Mesenchymal stem cell (in vitro differentiated cells and primary cell): ENCODE measurements around the gene NOL4L.

Source experiments
- DNase-seq: peaks from one replicate; pipeline ENCODE4 v3.0.0-alpha.2; 2013
- H2AFZ ChIP-seq: one replicate; pipeline ENCODE4 v1.6.1; 2013; ENCODE audit warnings: low read depth, mild to moderate bottlenecking, control low read depth, inconsistent platforms, low read length, moderate library complexity
- H2AK5ac ChIP-seq: 2 replicates; pipeline ENCODE4 v1.6.1; 2013; ENCODE audit warnings: low read length, moderate library complexity, mild to moderate bottlenecking, inconsistent platforms; ENCODE audit not compliant: severe bottlenecking
- H2BK120ac ChIP-seq: one replicate; pipeline ENCODE4 v1.6.1; 2013; ENCODE audit warnings: low read depth, mild to moderate bottlenecking, inconsistent platforms, low read length, moderate library complexity
- H2BK12ac ChIP-seq, 2 experiments: one replicate each; pipeline ENCODE4 v1.6.1; 2013; ENCODE audit warnings: inconsistent platforms in 2 of 2, low read length in 2 of 2, mild to moderate bottlenecking in 2 of 2, moderate library complexity in 2 of 2, control low read depth in 1 of 2
- H2BK15ac ChIP-seq: one replicate; pipeline ENCODE4 v1.6.1; 2013; ENCODE audit warnings: mild to moderate bottlenecking, low read depth, inconsistent platforms; ENCODE audit not compliant: poor library complexity, severe bottlenecking
- H2BK5ac ChIP-seq: 2 replicates; pipeline ENCODE4 v1.6.1; 2013; ENCODE audit warnings: low read depth, mild to moderate bottlenecking, low read length, control low read depth, inconsistent platforms; ENCODE audit not compliant: poor library complexity, severe bottlenecking
- H3K14ac ChIP-seq, 2 experiments: one replicate each; pipeline ENCODE4 v1.6.1; 2013; ENCODE audit warnings: inconsistent platforms in 2 of 2, low read length in 2 of 2, control low read depth in 1 of 2, mild to moderate bottlenecking in 1 of 2, moderate library complexity in 1 of 2
- H3K18ac ChIP-seq, 2 experiments: one replicate each; pipeline ENCODE4 v1.6.1; 2013; ENCODE audit warnings: inconsistent platforms in 2 of 2, low read length in 2 of 2, control low read depth in 1 of 2, low read depth in 1 of 2, mild to moderate bottlenecking in 1 of 2
- H3K23ac ChIP-seq, 2 experiments: one replicate each; pipeline ENCODE4 v1.6.1; 2013; ENCODE audit warnings: inconsistent platforms in 2 of 2, low read length in 2 of 2, mild to moderate bottlenecking in 2 of 2, moderate library complexity in 2 of 2, control low read depth in 1 of 2
- H3K27ac ChIP-seq: 2 replicates; pipeline ENCODE4 v1.5.1; 2013; ENCODE audit warnings: mild to moderate bottlenecking, moderate library complexity, low read length, control low read depth, inconsistent platforms; ENCODE audit not compliant: poor library complexity, severe bottlenecking
- H3K27me3 ChIP-seq, 2 experiments: 2 replicates each; pipeline versions ENCODE4 v1.6.1 to v1.7.0; 2013; ENCODE audit warnings: low read length in 2 of 2, mild to moderate bottlenecking in 2 of 2, moderate library complexity in 2 of 2, control low read depth in 1 of 2, inconsistent platforms in 1 of 2; ENCODE audit not compliant: control insufficient read depth in 1 of 2, insufficient read depth in 1 of 2
- H3K36me3 ChIP-seq, 2 experiments: 2 replicates each; pipeline versions ENCODE4 v1.6.1 to v1.7.0; 2013; ENCODE audit warnings: low read length in 2 of 2, control low read depth in 1 of 2, inconsistent platforms in 1 of 2, low read depth in 1 of 2, mild to moderate bottlenecking in 1 of 2; ENCODE audit not compliant: insufficient read depth in 2 of 2, control insufficient read depth in 1 of 2
- H3K4ac ChIP-seq, 2 experiments: one replicate each; pipeline ENCODE4 v1.6.1; 2013; ENCODE audit warnings: inconsistent platforms in 2 of 2, low read length in 2 of 2, mild to moderate bottlenecking in 2 of 2, moderate library complexity in 2 of 2, control low read depth in 1 of 2, low read depth in 1 of 2
- H3K4me1 ChIP-seq: 2 replicates; pipeline ENCODE4 v1.6.1; 2013; ENCODE audit warnings: low read depth, low read length, control low read depth; ENCODE audit not compliant: control insufficient read depth, insufficient read depth
- H3K4me2 ChIP-seq: 2 replicates; pipeline ENCODE4 v1.6.1; 2013; ENCODE audit warnings: low read length, mild to moderate bottlenecking, inconsistent platforms; ENCODE audit not compliant: poor library complexity, severe bottlenecking
- H3K4me3 ChIP-seq, 2 experiments: 2 replicates each; pipeline versions ENCODE4 v1.5.1 to v1.7.0; 2013; ENCODE audit warnings: low read length in 2 of 2, mild to moderate bottlenecking in 2 of 2, control low read depth in 1 of 2, low read depth in 1 of 2; ENCODE audit not compliant: insufficient read depth in 1 of 2
- H3K79me1 ChIP-seq: replicated peaks from 2 replicates; pipeline ENCODE4 v1.6.1; 2013; ENCODE audit warnings: mild to moderate bottlenecking, control low read depth, low read length, inconsistent platforms; ENCODE audit not compliant: poor library complexity, severe bottlenecking
- H3K9ac ChIP-seq: 2 replicates; pipeline ENCODE4 v1.7.0; 2013; ENCODE audit warnings: mild to moderate bottlenecking, low read length, moderate library complexity
- H3K9me3 ChIP-seq: 2 replicates; pipeline ENCODE4 v1.7.0; 2013; ENCODE audit warnings: mild to moderate bottlenecking, low read length; ENCODE audit not compliant: control insufficient read depth
- H4K8ac ChIP-seq: one replicate; pipeline ENCODE4 v1.6.1; 2013; ENCODE audit warnings: inconsistent platforms, mild to moderate bottlenecking, low read length, moderate library complexity
- H4K91ac ChIP-seq: one replicate; pipeline ENCODE4 v1.6.1; 2013; ENCODE audit warnings: mild to moderate bottlenecking, low read length, inconsistent platforms
- WGBS: methylation state at CpG from one replicate; pipeline ENCODE4 v1.1.7; 2013; ENCODE audit warnings: mixed read lengths; 5-methylcytosine and 5-hydroxymethylcytosine counted together

NOL4L gene

DNA sequence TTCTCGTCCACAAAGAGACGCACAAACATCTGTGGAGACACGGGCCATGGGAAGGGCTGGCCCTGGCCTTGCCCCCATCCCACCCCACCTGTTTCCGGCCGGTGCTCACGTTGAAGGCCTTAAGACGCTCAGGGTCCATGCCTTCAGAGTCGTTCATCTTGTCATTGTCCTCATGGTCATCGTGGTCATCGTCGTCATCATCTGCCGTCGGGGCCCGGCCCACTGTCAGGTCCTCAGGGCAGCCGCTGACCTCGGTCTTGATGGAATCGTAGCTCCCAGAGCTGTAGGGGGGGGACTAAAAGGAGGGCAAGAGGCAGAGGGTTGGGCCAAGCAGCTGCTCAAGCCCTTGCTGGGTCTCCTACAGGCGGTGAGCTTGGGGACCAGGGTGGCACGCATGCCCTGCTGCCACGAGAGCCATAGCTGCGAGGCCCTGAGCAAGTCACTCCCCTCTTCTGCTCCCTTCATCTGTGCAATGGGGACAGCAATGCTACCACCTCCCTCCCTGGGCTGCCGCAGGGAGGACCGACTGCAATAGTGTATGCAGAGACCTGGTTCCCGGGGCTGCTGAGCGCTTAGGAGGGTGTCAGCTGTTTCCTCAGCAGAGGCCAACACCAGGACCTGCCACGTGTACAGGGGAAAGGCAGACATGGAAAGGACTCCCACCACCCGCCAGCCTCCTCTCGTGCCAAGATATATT, 131.5 kb downstream of the NOL4L start:
- Histone ChIP-seq H2BK15ac (no peak overlapping the region), H2BK120ac (no peak overlapping the region), H3K4me2 (no peak overlapping the region), H3K4me1 (peaks cover 35% of the 10 kb centered on the region), H4K91ac (no peak overlapping the region), H4K8ac (no peak overlapping the region), H3K27me3 (no peaks in the 10 kb centered on the region), H3K4me3 (no peak overlapping the region), H3K36me3 (peaks cover 56 to 82% of the 10 kb centered on the region in 2 experiments), H3K27ac (no peak overlapping the region), H2AFZ (no peak overlapping the region), H3K9me3 (no peaks in the 10 kb centered on the region), H3K14ac (no peak overlapping the region), H3K4ac (no peak overlapping the region), H2BK12ac (no peak overlapping the region), H3K9ac (no peak overlapping the region), H3K79me1 (peaks cover 47% of the 10 kb centered on the region), H3K18ac (no peak overlapping the region), H2AK5ac (no peak overlapping the region), H2BK5ac (no peak overlapping the region), H3K23ac (no peak overlapping the region)
- DNase-seq, result no peak
- WGBS, result 95% methylated on average over 28 of the region's 28 CpGs

DNA sequence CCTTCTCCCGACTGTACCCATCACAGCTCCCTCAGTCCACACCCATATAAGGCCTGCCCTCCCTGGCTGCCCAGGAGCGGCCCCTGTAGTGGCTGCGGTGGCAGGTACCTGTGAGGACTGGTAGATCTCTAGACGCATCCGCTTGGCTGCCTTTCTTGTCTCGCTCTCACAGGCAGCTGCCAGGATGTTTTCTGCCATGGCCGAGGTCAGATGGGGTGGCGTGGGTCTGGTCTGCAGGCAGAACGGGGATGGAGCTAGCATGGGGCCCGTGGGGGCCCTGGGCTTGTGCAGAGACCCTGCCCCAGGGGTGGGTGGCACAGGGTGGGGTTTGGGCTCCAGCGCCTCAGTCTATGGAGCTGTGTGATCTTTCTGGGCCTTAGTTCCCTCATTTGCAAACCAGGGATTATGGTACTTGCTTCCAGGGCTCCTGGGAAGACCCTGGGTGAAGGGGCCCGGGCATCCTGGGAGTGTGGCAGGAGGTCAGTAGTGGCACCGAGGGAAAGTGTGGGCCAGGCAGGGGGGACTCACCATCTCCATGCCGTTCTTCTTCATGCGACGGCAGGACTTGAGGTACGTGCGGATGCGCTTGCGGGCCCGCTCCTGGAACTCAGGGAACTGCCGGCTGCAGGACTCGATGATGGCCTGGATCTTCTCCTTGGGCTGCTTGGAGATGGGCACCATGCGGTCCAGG, 132.2 kb downstream of the NOL4L start:
- no peak for DNase-seq

DNA sequence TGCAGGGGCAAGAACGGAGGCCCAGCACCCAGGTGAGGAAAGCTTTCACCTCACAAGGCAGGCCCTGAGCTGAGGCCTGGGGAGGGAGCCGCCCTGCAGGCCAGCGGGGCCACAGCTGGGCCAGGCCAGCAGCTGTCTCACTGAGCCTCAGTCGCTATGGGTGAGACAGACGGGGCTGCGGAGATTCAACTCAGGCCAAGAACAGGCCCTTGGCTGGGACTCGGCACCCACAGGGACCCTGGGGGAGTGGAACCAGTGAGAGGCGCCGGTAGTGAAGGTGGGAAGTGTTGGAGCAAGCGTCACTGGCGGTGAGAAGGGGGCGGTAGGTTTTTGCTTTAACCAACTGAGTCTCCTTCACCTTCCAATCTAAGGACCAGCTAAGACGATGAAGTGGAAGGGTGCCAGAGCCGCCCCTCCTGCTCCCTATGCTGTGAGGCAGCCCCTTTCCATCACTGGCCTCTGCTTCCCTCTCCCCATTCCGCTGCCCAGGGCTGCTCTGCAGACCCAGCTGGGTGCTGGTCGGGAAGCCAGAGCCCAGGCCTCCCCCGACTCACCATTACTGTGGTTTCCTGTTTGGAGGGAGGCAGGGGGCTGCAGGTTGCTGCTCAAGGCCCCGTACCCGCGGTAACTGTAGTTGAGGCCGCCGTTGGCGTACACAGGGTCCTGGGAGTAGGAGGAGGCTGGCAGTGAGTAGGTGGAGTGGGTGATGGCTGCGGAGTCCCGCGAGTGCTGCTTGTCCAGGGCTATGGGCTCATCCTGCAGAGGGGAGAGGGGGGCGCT, 133.3 kb downstream of the NOL4L start:
- no peak overlapping the region for H3K4me2 ChIP-seq
- H2BK120ac ChIP-seq, result no peak overlapping the region
- H3K14ac ChIP-seq, result no peak overlapping the region
- no peak overlapping the region for H3K23ac ChIP-seq
- no peaks in the 10 kb centered on the region for H3K9me3 ChIP-seq
- WGBS, result 95% methylated on average over 24 of the region's 27 CpGs
- H2AK5ac ChIP-seq, result no peak overlapping the region
- no peak overlapping the region for H3K4ac ChIP-seq
- H3K9ac ChIP-seq, result no peak overlapping the region
- no peak overlapping the region for H3K27ac ChIP-seq
- H4K91ac ChIP-seq, result no peak overlapping the region
- no peak overlapping the region for H3K4me3 ChIP-seq
- no peaks in the 10 kb centered on the region for H3K27me3 ChIP-seq
- no peak overlapping the region for H2BK12ac ChIP-seq
- H2AFZ ChIP-seq, result no peak overlapping the region
- H3K4me1 ChIP-seq, result peaks cover 27% of the 10 kb centered on the region
- H3K18ac ChIP-seq, result no peak overlapping the region
- no peak for DNase-seq
- no peak overlapping the region for H4K8ac ChIP-seq
- H2BK15ac ChIP-seq, result peak overlapping the region; percentile 20
- H3K36me3 ChIP-seq, result peaks cover 73 to 92% of the 10 kb centered on the region in 2 experiments
- peaks cover 44% of the 10 kb centered on the region for H3K79me1 ChIP-seq
- no peak overlapping the region for H2BK5ac ChIP-seq

More for the DNA sequence above, 132.2 kb downstream of the NOL4L start:
- no peaks in the 10 kb centered on the region for H3K27me3 ChIP-seq
- H2AFZ ChIP-seq, result no peak overlapping the region
- no peak overlapping the region for H2AK5ac ChIP-seq
- no peak overlapping the region for H2BK15ac ChIP-seq
- no peak overlapping the region for H3K27ac ChIP-seq
- no peak overlapping the region for H3K4me2 ChIP-seq
- H3K18ac ChIP-seq, result no peak overlapping the region
- no peak overlapping the region for H2BK120ac ChIP-seq
- H3K23ac ChIP-seq, result no peak overlapping the region
- 96% methylated on average over 24 of the region's 24 CpGs for WGBS
- H3K14ac ChIP-seq, result no peak overlapping the region
- peaks cover 62 to 83% of the 10 kb centered on the region in 2 experiments for H3K36me3 ChIP-seq
- no peak overlapping the region for H3K4me3 ChIP-seq
- H3K79me1 ChIP-seq, result peaks cover 44% of the 10 kb centered on the region
- no peak overlapping the region for H2BK5ac ChIP-seq
- H3K9me3 ChIP-seq, result no peaks in the 10 kb centered on the region
- no peak overlapping the region for H4K8ac ChIP-seq
- H3K4me1 ChIP-seq, result peaks cover 28% of the 10 kb centered on the region
- no peak overlapping the region for H3K9ac ChIP-seq
- H3K4ac ChIP-seq, result no peak overlapping the region
- no peak overlapping the region for H4K91ac ChIP-seq
- H2BK12ac ChIP-seq, result no peak overlapping the region

DNA sequence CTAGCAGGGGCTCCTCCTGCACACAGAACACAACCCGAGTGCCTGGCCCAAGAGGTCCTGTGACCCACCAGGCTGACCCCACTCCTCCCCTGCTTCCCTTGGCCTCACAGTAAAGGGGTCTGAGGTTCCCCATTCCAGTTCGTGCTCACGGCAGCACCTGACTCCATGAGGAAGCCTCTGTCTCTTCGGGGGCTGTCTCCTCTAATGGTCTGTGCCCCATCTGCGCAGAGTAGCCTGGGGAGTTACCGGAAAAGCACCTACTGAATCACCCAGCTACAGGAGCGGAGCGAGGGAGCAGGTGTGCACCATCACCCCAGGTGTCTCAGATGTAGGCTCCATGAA, 133.8 kb downstream of the NOL4L start:
- Histone ChIP-seq H3K9ac (no peak overlapping the region), H2AK5ac (no peak overlapping the region), H3K36me3 (peaks cover 78 to 97% of the 10 kb centered on the region in 2 experiments), H3K4me2 (no peak overlapping the region), H3K4ac (no peak overlapping the region), H4K8ac (no peak overlapping the region), H3K4me3 (no peak overlapping the region), H3K4me1 (peaks cover 27% of the 10 kb centered on the region), H2BK15ac (no peak overlapping the region), H2BK12ac (no peak overlapping the region), H2BK120ac (no peak overlapping the region), H3K27ac (no peak overlapping the region), H3K14ac (no peak overlapping the region), H3K23ac (no peak overlapping the region), H4K91ac (no peak overlapping the region), H3K27me3 (no peaks in the 10 kb centered on the region), H2AFZ (no peak overlapping the region), H3K79me1 (peaks cover 48% of the 10 kb centered on the region), H3K18ac (no peak overlapping the region), H3K9me3 (no peaks in the 10 kb centered on the region), H2BK5ac (no peak overlapping the region)
- no peak for DNase-seq
- 94% methylated on average over 8 of the region's 8 CpGs for WGBS
